ENCODE data around the gene MAPRE2.
A peak's percentile ranks its signal among the peaks of the same experiment; 100 is the strongest.

The MAPRE2 gene

GRCh38 chr18:35040988-35041814, at the start of gene MAPRE2:
Gene MAPRE2, plus strand, starts transcription at chr18:35041413. Its CDS starts 127 bp downstream, at chr18:35041540.
- Histone ChIP-seq H3K79me2 (ENCODE audit: control insufficient read depth, insufficient read depth, low read length, unreplicated experiment) (peaks cover 45% of the 10 kb centered on the region), H3K36me3 (ENCODE audit: insufficient read depth, low read length) (no peaks in the 10 kb centered on the region), H3K27me3 (ENCODE audit: insufficient read depth, low read length) (no peaks in the 10 kb centered on the region), H3K4me3 (ENCODE audit: low read depth, low read length) (peak within 1 kb of the TSS; percentile 93), H2AFZ (ENCODE audit: low read length, unreplicated experiment) (peak within 1 kb of the TSS; percentile 90), H3K27ac (ENCODE audit: low read depth, low read length) (peak within 1 kb of the TSS; percentile 50), H3K4me1 (ENCODE audit: control insufficient read depth, insufficient read depth, low read length, unreplicated experiment) (peaks cover 45% of the 10 kb centered on the region)

- H3K4me1 ChIP-seq (ENCODE audit: control insufficient read depth, insufficient read depth, low read length, unreplicated experiment): peaks cover 11% of the 10 kb centered on the region
- H3K4me3 ChIP-seq (ENCODE audit: low read depth, low read length): no peak overlapping the region
- H3K27me3 ChIP-seq (ENCODE audit: insufficient read depth, low read length): no peaks in the 10 kb centered on the region
- H3K36me3 ChIP-seq (ENCODE audit: insufficient read depth, low read length): no peaks in the 10 kb centered on the region
- no peaks in the 10 kb centered on the region for H3K79me2 ChIP-seq (ENCODE audit: control insufficient read depth, insufficient read depth, low read length, unreplicated experiment)
- no peak overlapping the region for H3K27ac ChIP-seq (ENCODE audit: low read depth, low read length)
- H2AFZ ChIP-seq (ENCODE audit: low read length, unreplicated experiment): no peak overlapping the region
These were observed 49.7 kb upstream of the MAPRE2 start for GRCh38 chr18:34991561-34991960.

- Histone ChIP-seq H3K4me3 (ENCODE audit: low read depth, low read length) (no peak overlapping the region), H2AFZ (ENCODE audit: low read length, unreplicated experiment) (no peak overlapping the region), H3K4me1 (ENCODE audit: control insufficient read depth, insufficient read depth, low read length, unreplicated experiment) (peaks cover 11% of the 10 kb centered on the region), H3K79me2 (ENCODE audit: control insufficient read depth, insufficient read depth, low read length, unreplicated experiment) (no peaks in the 10 kb centered on the region), H3K36me3 (ENCODE audit: insufficient read depth, low read length) (no peaks in the 10 kb centered on the region), H3K27ac (ENCODE audit: low read depth, low read length) (no peak overlapping the region), H3K27me3 (ENCODE audit: insufficient read depth, low read length) (no peaks in the 10 kb centered on the region)
These were observed 47.9 kb upstream of the MAPRE2 start for GRCh38 chr18:34993289-34993688.

GRCh38 chr18:34995746-34996145, 45.5 kb upstream of the MAPRE2 start:
- Histone ChIP-seq H3K27ac (ENCODE audit: low read depth, low read length) (no peak overlapping the region), H3K4me3 (ENCODE audit: low read depth, low read length) (no peak overlapping the region), H3K79me2 (ENCODE audit: control insufficient read depth, insufficient read depth, low read length, unreplicated experiment) (no peaks in the 10 kb centered on the region), H3K36me3 (ENCODE audit: insufficient read depth, low read length) (no peaks in the 10 kb centered on the region), H3K27me3 (ENCODE audit: insufficient read depth, low read length) (no peaks in the 10 kb centered on the region), H3K4me1 (ENCODE audit: control insufficient read depth, insufficient read depth, low read length, unreplicated experiment) (peaks cover 4% of the 10 kb centered on the region), H2AFZ (ENCODE audit: low read length, unreplicated experiment) (no peak overlapping the region)

GRCh38 chr18:34998661-34999060, 42.6 kb upstream of the MAPRE2 start:
- Histone ChIP-seq H2AFZ (ENCODE audit: low read length, unreplicated experiment) (no peak overlapping the region), H3K4me1 (ENCODE audit: control insufficient read depth, insufficient read depth, low read length, unreplicated experiment) (no peaks in the 10 kb centered on the region), H3K4me3 (ENCODE audit: low read depth, low read length) (no peak overlapping the region), H3K36me3 (ENCODE audit: insufficient read depth, low read length) (no peaks in the 10 kb centered on the region), H3K27ac (ENCODE audit: low read depth, low read length) (no peak overlapping the region), H3K27me3 (ENCODE audit: insufficient read depth, low read length) (no peaks in the 10 kb centered on the region), H3K79me2 (ENCODE audit: control insufficient read depth, insufficient read depth, low read length, unreplicated experiment) (no peaks in the 10 kb centered on the region)

GRCh38 chr18:34999756-35000289, 41.4 kb upstream of the MAPRE2 start:
- Histone ChIP-seq H2AFZ (ENCODE audit: low read length, unreplicated experiment) (no peak overlapping the region), H3K4me3 (ENCODE audit: low read depth, low read length) (no peak overlapping the region), H3K27ac (ENCODE audit: low read depth, low read length) (no peak overlapping the region), H3K27me3 (ENCODE audit: insufficient read depth, low read length) (no peaks in the 10 kb centered on the region), H3K79me2 (ENCODE audit: control insufficient read depth, insufficient read depth, low read length, unreplicated experiment) (no peaks in the 10 kb centered on the region), H3K4me1 (ENCODE audit: control insufficient read depth, insufficient read depth, low read length, unreplicated experiment) (no peaks in the 10 kb centered on the region), H3K36me3 (ENCODE audit: insufficient read depth, low read length) (no peaks in the 10 kb centered on the region)

- Histone ChIP-seq H3K36me3 (ENCODE audit: insufficient read depth, low read length) (no peaks in the 10 kb centered on the region), H3K4me3 (ENCODE audit: low read depth, low read length) (no peak overlapping the region), H2AFZ (ENCODE audit: low read length, unreplicated experiment) (no peak overlapping the region), H3K4me1 (ENCODE audit: control insufficient read depth, insufficient read depth, low read length, unreplicated experiment) (no peaks in the 10 kb centered on the region), H3K27me3 (ENCODE audit: insufficient read depth, low read length) (no peaks in the 10 kb centered on the region), H3K27ac (ENCODE audit: low read depth, low read length) (no peak overlapping the region), H3K79me2 (ENCODE audit: control insufficient read depth, insufficient read depth, low read length, unreplicated experiment) (no peaks in the 10 kb centered on the region)
These were observed 40.8 kb upstream of the MAPRE2 start for GRCh38 chr18:35000457-35000856.

GRCh38 chr18:35002120-35002519, 39.1 kb upstream of the MAPRE2 start:
- Histone ChIP-seq H3K4me3 (ENCODE audit: low read depth, low read length) (no peak overlapping the region), H2AFZ (ENCODE audit: low read length, unreplicated experiment) (no peak overlapping the region), H3K27ac (ENCODE audit: low read depth, low read length) (no peak overlapping the region), H3K27me3 (ENCODE audit: insufficient read depth, low read length) (no peaks in the 10 kb centered on the region), H3K79me2 (ENCODE audit: control insufficient read depth, insufficient read depth, low read length, unreplicated experiment) (no peaks in the 10 kb centered on the region), H3K4me1 (ENCODE audit: control insufficient read depth, insufficient read depth, low read length, unreplicated experiment) (no peaks in the 10 kb centered on the region), H3K36me3 (ENCODE audit: insufficient read depth, low read length) (no peaks in the 10 kb centered on the region)

GRCh38 chr18:35005963-35006577, 35.1 kb upstream of the MAPRE2 start:
- Histone ChIP-seq H3K79me2 (ENCODE audit: control insufficient read depth, insufficient read depth, low read length, unreplicated experiment) (no peaks in the 10 kb centered on the region), H3K27ac (ENCODE audit: low read depth, low read length) (no peak overlapping the region), H3K27me3 (ENCODE audit: insufficient read depth, low read length) (no peaks in the 10 kb centered on the region), H2AFZ (ENCODE audit: low read length, unreplicated experiment) (peak overlapping the region; percentile 28), H3K36me3 (ENCODE audit: insufficient read depth, low read length) (no peaks in the 10 kb centered on the region), H3K4me3 (ENCODE audit: low read depth, low read length) (no peak overlapping the region), H3K4me1 (ENCODE audit: control insufficient read depth, insufficient read depth, low read length, unreplicated experiment) (peaks cover 12% of the 10 kb centered on the region)

- Histone ChIP-seq H3K27me3 (ENCODE audit: insufficient read depth, low read length) (0 out of 2 replicates have a peak, but pooled peaks cover 5% of the 10 kb centered on the region), H3K4me1 (ENCODE audit: control insufficient read depth, insufficient read depth, low read length, unreplicated experiment) (peaks cover 12% of the 10 kb centered on the region), H3K79me2 (ENCODE audit: control insufficient read depth, insufficient read depth, low read length, unreplicated experiment) (no peaks in the 10 kb centered on the region), H3K4me3 (ENCODE audit: low read depth, low read length) (no peak overlapping the region), H3K27ac (ENCODE audit: low read depth, low read length) (no peak overlapping the region), H2AFZ (ENCODE audit: low read length, unreplicated experiment) (no peak overlapping the region), H3K36me3 (ENCODE audit: insufficient read depth, low read length) (no peaks in the 10 kb centered on the region)
These were observed 31.1 kb upstream of the MAPRE2 start for GRCh38 chr18:35010156-35010555.
